HL-60/S4 treated with phorbol 12-myristate 13-acetate at 8.2 ng/mL for 4 days and 3 days (cell line): ENCODE results near the gene TESK2.

ENCODE experiments used
- in situ Hi-C: fragments of 300-500 bp; cut with MboI; formaldehyde crosslinking; loops from 2 replicates; pipeline ENCODE4 v1.15.0; 2022; ENCODE audit warnings: low sequenced_read_pairs

Gene TESK2

GRCh38 chr1:45314266-45314665 lies 176.7 kb downstream of the TESK2 start:
- in situ Hi-C loops = no loop called here

DNA sequence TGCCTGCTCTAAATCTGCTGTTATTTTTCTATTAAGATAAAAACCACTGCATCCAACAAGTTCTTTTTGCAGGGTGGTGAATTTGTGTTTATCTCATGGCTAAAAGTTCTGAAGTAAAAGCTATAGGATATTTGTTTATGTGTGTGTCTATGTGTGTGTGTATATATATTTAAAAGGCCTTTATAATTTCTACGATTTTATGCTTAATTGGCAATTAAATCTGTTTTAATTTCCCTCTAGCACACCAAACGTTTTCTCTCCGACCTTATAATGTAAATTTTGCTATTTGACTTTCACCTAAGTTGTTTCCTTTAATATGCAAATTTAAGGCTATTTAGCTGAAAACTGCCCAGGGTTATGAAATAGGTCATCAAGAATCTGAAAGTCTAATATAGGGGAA lies 184.1 kb downstream of the TESK2 start:
- in situ Hi-C loops = loop anchor here (10.0 kb wide), 1 partner anchor 292 kb away; the partner anchor contains the start of genes HECTD3 and UROD

DNA sequence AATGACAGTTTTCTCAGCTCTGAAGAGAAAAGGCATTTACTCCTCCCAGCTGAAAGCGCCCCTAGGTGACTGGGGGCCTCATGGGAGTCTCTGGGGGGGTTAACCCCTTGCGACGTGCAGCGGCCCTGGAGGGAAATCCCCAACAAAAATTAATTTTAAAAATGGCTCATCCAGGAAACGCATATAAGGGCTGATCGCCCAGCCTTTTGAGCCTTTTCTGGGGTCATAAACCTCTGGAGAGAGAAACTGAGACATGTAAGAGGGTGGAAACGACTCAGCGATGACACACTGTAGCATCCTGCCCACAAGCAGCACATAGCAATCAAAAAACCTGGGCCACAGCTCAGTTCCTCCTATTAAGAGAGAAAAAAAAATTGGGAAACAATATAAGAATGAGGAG lies 184.6 kb downstream of the TESK2 start:
- in situ Hi-C loops = loop anchor here (10.0 kb wide), 1 partner anchor 292 kb away; the partner anchor contains the start of genes HECTD3 and UROD

DNA sequence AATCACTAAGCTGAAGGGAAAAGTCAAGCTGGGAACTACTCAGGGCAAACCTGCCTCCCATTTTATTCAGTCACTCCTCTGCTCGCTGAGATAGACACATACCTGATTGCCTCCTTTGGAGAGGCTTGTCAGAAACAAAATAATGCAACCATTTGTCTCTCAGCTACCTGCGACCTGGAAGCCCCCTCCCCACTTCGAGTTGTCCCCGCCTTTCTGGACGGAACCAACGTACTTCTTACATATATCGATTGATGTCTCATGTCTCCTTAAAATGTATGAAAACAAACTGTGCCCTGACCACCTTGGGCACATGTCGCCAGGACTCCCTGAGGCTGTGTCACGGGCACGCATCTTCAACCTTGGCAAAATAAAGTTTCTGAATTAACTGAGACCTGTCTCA lies 185.7 kb downstream of the TESK2 start:
- in situ Hi-C loops = loop anchor here (10.0 kb wide), 1 partner anchor 290 kb away; the partner anchor contains the start of genes HECTD3 and UROD

GRCh38 chr1:45304311-45305081 lies 186.5 kb downstream of the TESK2 start:
- in situ Hi-C loops = loop anchor here (10.0 kb wide), 1 partner anchor 290 kb away; the partner anchor contains the start of genes HECTD3 and UROD

DNA sequence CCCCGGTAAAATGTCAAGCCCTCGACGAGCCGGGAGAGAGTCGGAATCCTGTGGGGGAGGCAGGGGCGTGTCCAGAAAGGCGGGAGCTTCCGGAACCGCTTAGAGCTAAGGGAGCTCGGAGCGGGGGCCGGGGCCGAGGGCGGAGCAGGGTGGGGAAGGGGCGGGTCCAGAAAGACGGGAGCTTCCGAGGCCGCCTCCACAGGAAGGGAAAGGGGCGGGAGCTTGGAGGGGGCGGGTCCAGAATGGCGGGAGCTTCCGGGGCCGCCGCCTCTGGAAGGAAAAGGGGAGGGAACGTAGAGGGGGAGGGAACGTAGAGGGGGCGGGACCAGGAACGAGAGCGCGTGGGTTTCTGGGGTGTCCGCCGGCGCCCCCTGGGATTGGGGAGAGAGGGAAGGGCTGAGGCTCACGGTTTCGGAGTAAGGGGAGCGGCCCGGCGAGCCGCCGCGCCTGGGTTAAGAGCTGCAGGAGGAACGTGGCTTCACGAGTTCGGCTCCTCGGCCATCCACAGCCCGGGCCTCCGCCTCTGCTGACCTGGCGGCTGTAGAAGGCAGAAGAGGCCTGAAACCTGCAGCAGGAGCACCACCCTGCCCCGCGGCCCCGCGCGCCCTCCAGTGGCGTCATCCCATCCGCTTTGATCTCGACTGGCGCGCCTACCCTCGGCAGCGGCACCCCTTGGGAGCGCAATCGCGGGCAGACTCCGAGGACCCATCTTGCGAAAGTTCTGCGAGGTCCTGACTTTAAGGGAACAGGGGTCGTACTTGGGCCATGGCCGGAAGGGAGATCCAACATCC lies 187.2 kb downstream of the TESK2 start:
- in situ Hi-C loops = loop anchor here (10.0 kb wide), 1 partner anchor 289 kb away; the partner anchor contains the start of genes HECTD3 and UROD

DNA sequence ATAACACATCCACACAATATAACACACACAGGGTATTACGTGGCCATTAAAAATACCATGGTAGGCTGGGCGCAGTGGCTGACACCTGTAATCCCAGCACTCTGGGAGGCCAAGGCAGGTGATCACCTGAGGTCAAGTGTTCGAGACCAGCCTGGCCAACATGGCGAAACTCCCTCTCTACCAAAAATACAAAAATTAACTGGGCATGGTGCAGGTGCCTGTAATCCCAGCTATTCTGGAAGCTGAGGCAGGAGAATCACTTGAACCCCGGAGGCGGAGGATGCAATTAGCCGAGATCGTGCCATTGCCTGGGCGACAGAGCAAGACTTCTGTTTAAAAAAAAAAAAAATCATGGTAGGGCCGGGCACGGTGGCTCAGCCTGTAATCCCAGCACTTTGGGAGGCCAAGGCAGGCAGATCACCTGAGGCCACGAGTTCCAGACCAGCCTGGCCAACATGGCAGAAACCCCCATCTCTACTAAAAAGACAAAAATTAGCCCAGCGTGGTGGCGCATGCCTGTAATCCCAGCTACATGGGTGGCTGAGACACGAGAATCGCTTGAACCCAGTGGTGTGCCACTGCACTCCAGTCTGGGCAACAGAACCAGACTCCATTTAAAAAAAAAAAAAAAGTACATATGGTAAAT lies 188.3 kb downstream of the TESK2 start:
- in situ Hi-C loops = loop anchor here (10.0 kb wide), 1 partner anchor 288 kb away; the partner anchor contains the start of genes HECTD3 and UROD

GRCh38 chr1:45300669-45300997 lies 190.3 kb downstream of the TESK2 start:
- in situ Hi-C loops = loop anchor here (10.0 kb wide), 1 partner anchor 286 kb away; the partner anchor contains the start of genes HECTD3 and UROD

GRCh38 chr1:45299981-45300668 lies 190.8 kb downstream of the TESK2 start:
- in situ Hi-C loops = loop anchor here (10.0 kb wide), 1 partner anchor 285 kb away; the partner anchor contains the start of genes HECTD3 and UROD

- in situ Hi-C loops = no loop called here
Observed at GRCh38 chr1:45299296-45299695, 191.7 kb downstream of the TESK2 start.

- in situ Hi-C loops = no loop called here
Observed at GRCh38 chr1:45297666-45298356, 193.2 kb downstream of the TESK2 start.
